Astrocyte (in vitro differentiated cells and primary cell): ENCODE data around the gene GRAMD2A.

Experiments
- EZH2 ChIP-seq: IDR thresholded peaks from 2 replicates; pipeline ENCODE4 v1.6.1; 2012; ENCODE audit warnings: mild to moderate bottlenecking, low read length, inconsistent platforms; ENCODE audit not compliant: insufficient read depth
- TF ChIP-seq, protein P1 (sequence below): IDR thresholded peaks from 2 replicates; pipeline ENCODE4 v1.5.1; 2011; ENCODE audit warnings: low read depth, mild to moderate bottlenecking, inconsistent platforms, low read length, moderate library complexity; ENCODE audit not compliant: insufficient read depth

GRCh38 chr15:72202302-72202701, 4.7 kb upstream of the GRAMD2A start:
- no peak for TF ChIP-seq EZH2
- TF ChIP-seq, protein P1, sequence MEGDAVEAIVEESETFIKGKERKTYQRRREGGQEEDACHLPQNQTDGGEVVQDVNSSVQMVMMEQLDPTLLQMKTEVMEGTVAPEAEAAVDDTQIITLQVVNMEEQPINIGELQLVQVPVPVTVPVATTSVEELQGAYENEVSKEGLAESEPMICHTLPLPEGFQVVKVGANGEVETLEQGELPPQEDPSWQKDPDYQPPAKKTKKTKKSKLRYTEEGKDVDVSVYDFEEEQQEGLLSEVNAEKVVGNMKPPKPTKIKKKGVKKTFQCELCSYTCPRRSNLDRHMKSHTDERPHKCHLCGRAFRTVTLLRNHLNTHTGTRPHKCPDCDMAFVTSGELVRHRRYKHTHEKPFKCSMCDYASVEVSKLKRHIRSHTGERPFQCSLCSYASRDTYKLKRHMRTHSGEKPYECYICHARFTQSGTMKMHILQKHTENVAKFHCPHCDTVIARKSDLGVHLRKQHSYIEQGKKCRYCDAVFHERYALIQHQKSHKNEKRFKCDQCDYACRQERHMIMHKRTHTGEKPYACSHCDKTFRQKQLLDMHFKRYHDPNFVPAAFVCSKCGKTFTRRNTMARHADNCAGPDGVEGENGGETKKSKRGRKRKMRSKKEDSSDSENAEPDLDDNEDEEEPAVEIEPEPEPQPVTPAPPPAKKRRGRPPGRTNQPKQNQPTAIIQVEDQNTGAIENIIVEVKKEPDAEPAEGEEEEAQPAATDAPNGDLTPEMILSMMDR, result no peak
